Renal cortical epithelial cell (primary cell): ENCODE data around the gene SGK2. TPM values are rescaled to one million over a fixed set of nuclear protein-coding genes. Genes with fewer than 3 reads are reported as not detected.

Source experiments
- DNase-seq: peaks from one replicate; pipeline ENCODE4 v3.0.0-alpha.2; 2011; ENCODE audit warnings: low read depth
- total RNA-seq: library from RNA; depleted of rRNA; stranded (reverse); fragments of >200 nt; gene quantifications from 2 replicates; pipeline ENCODE4 v1.2.3, GENCODE V29; 2014

The SGK2 gene
- total RNA-seq, 1 donor from 2014 or later: 39.4 TPM

DNA sequence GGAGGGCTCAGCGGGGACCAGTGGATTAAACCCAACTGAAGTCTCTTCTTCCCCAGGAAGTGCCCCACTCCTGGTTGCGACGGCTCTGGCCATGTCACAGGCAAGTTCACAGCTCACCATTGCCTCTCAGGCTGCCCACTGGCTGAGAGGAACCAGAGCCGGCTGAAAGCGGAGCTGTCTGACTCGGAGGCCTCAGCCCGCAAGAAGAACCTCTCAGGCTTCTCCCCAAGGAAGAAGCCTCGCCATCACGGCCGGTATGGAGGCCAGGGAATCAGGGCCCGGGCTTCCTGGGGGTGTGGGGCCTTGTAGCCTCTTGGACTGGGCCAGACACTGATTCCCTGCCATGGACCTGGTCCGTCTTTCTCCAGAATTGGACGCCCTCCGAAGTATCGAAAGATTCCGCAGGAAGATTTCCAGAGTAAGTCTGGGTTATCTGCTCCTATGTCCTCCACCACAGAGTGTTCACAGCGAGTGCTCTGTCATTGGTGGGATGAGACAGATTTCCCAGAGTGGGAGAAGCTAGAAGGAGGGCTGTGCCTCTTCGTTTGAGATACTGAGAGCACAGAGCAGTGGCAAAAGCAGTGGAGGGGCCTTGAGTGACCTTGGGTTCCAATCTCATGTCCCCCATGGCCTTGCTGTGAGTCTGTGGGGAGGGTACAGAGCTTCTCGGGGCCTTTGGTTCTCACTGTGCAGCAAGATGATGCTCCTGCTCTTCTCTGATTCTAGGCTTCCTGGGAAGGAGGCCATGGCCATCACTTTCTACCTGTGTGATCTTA is 22.6 kb upstream of the SGK2 start:
- no peak for DNase-seq

DNA sequence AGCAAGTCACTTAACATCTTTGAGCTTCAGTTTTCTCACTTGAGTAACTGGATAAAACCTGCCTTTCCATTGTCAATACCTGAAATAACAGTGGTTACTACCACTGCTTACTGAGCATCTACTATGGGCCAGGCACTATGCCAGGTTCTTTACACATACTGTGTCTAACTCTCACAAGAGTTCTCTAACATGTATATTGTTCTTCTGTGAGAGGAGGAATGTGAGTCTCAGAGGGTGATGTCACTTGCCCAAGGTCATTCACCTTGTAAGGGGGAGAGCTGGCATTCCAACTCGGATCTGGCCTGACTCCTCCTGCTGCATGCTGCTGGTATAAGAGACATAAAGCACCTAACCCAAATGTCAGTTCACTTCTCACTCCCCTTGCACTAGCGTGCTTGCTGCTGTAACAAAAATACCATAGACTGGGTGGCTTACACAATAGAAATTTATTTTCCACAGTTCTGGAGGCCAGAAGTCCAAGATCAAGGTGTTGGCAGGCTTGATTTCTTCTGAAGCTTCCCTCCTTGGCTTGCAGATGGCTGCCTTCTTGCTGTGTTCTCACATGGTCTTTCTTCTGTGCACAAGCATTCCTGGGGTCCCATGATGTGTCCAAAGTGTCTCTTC is 21.9 kb upstream of the SGK2 start:
- DNase-seq: peak; percentile 57

DNA sequence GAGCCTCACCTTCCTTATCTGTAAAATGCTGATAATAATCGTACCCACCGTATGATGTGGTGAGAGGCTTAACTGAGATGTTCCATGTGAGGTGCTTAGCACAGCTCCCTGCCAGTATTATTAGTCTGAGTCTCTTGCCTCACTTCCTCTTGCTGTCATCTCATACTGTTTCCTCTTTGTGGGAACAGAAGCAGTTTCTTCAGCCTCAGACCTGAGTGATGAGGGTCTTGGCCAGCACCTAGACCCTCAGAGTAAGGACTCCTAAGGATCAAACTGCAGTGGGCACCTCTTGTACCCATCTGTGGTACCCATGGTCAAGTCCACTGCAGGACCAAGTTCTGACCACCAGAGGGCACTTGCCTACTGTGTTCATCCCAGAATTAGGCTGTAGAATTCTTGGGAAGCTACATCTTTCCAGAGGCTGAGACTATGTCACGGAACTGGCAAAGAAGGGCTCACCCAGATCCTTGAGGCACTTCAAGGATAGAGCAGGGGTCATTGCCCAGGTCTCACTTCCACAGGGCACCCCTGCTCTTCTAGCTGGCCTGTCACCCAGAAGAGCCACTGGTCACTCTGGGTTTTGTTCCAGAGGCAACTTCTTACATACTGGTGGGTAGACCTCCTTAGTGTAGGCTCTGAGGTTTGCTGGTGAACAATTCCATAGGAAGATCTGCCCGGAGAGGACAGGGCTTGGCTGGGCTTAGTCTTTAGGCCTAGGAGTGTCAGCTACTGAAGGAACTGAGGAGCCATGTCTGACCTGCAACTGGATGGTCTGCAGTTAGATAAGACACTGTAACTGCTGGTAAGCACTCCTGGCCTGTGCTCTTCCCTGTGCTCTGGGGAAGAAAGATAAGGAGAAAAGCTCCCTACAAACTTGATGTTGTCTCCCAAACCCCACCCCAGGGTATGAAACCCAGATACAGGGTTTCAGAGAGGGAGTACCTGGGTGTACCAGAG is 20.6 kb upstream of the SGK2 start:
- peak; percentile 59 for DNase-seq

DNA sequence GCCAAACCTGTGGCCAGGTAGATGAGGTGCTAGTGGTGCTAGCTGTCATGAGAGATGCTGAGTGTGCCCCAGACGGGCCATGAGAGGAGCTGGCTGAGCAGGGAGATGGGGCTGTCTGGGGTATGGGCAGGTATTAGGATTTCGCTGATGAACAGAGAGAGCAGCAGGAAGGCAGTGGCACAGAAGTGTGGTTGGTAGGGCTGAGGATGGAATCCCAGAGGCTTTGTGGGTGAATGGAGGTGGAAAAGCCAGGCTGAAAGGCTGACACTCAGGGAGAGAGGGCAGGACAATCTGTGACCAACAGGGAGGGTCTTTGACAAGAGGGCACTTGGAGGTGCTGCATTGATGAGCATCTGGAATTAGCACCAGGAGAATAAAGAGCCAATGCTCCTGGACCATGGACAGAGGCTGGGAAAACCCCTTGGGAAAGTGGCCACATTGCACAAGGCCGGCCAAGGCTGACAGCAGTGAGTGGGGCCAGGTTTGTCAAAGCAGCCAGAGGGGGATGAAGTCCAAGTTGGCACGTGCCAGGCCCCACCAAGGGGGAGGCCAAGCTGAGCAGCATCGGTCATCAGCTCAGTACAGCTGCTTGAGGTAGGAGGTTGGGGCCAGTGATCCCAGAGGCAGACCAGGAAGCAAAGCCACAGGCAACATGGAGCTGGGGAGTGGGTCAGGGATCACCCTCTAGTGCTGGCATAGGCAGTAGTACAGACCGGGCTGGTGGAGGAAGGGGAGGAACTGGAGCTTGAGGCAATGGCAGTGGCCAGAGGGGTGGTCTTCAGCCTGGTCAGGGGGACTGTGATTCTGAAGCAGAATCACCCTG is 19.7 kb upstream of the SGK2 start:
- DNase-seq: peak; percentile 46

DNA sequence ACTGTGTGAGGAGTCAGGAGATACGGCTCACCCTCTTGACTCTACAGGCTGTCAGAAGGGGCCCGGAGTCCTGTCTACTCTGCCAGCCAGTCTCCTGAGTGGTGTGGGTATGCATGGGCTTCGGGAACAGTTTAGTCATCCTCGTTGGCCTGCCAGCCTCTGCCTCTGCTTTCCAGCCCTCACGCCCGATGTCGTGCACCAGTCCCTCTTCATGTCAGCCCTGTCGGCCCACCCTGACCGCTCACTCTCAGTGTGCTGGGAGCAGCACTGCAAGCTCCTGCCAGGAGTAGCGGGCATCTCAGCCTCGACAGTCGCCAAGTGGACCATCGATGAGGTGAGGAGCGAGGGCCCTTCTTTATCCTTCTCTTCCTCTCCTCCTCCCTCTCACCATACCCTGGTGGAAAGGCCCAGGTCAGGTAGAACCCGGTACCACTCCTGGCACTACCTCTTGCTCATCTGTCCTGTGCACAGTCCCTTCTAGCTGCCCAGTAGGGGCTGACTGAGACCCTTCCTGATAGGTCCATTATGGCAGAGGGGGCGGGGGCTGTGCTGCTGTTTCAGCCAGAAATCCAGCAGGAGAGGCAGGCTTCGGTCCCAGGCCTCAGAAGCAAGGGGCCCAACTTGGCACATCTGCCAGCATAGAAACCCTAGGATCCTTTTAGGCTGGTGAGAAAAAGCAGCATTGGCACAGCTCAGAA is 18.7 kb upstream of the SGK2 start:
- DNase-seq: no peak

DNA sequence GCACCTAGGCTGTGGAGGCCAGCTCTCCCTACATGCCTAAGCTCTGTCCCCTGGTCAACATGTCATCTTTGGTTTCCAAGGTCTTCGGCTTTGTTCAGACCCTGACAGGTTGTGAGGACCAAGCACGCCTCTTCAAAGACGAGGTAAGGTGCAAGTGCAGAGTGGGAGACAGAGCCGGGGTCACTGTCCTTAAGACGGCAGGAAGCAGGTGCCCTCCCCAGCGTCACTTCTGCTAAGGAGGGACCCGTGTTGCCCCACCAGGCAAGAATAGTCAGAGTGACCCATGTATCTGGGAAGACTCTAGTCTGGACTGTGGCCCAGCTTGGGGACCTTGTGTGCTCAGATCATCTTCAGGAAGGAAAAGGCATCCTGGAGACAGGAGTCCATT is 18.2 kb upstream of the SGK2 start:
- DNase-seq: no peak

DNA sequence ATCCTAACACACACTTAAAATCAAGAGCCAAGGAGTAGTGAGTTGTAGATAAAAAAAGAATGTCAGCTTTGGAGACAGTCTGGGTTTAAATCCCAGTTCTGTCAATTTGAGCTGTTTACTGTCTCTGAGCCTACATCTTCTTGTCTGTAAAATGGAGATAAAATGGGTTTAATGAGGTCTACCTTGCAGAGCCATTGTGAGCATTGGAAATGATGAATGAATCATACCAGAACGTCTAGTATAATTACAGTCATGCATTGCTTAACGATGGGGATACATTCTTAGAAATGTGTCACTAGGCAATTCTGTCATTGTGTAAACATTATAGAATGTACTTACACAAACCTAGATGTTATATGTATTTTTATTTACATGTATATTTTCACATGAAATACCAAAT is 17.6 kb upstream of the SGK2 start:
- peak; percentile 54 for DNase-seq

DNA sequence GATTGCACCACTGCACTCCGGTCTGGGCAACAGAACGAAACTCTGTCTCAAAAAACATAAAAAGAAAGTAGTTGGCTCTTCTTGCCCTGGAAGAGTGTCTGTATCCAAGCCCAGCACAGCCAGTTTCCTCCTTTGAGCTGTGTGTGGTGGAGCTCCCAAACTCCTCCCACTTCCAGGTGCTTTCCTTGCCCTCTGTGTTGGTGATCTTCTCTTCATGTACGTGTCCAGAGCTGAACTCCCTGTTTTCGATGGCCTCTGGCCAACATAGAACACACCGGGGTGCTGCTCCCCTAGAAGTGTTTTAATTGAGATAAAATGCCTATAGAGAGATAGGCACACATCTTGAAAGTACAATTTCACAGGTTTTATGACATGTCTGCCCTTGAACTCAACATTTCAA is 16.7 kb upstream of the SGK2 start:
- DNase-seq: no peak

DNA sequence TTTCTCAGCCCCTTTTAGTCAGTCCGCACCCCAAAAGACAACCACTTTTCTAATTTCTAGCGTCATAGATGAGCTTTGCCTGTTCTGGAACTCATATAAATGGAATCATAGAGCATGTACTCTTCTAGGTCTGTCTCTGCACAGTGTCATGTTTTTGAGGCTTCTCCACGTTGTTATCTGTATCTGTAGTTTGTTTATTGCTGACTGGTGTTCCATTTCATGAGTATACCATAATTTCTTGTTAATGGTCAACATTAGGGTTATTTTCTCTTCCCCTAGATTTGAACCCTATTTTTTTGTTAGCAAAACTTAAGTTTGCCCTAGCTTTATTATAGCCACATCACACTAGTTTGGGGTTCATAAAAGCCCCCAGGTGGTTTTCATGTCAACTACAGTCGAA is 16.2 kb upstream of the SGK2 start:
- no peak for DNase-seq

DNA sequence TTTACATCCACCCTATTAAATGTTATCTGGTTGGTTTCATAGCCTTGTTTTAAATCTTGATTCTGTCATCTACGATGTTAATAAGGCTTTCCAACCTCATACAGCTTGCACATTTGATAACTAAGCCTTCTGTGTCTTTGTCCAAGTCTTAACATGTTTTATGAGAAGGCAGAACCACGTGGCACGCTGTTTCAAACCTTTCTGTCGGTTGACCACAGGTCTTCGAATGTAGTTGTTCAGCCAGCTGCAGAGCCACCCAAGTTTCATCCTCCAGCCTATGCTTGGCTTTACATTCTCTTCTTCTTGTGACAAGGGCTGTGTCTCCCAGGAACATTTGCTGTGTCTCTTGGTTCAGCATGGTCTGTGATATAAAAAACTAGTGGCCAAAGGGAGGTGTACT is 15.7 kb upstream of the SGK2 start:
- DNase-seq: no peak

DNA sequence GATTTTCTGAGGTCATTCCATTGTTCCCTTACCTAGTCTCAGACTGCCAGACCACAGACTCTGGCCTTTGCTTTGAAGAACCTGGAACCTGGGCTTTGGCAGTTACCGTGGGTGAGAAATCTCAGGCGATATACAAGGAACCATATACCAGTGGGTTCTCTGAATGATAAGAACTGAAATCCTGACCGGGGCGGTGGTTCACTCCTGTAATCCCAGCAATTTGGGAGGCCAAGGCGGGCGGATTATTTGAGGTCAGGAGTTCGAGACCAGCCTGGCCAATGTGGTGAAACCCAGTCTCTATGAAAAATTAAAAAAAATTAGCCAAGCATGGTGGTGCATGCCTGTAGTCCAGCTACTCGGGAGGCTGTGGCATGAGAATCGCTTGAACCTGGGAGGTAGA is 14.3 kb upstream of the SGK2 start:
- DNase-seq: no peak

DNA sequence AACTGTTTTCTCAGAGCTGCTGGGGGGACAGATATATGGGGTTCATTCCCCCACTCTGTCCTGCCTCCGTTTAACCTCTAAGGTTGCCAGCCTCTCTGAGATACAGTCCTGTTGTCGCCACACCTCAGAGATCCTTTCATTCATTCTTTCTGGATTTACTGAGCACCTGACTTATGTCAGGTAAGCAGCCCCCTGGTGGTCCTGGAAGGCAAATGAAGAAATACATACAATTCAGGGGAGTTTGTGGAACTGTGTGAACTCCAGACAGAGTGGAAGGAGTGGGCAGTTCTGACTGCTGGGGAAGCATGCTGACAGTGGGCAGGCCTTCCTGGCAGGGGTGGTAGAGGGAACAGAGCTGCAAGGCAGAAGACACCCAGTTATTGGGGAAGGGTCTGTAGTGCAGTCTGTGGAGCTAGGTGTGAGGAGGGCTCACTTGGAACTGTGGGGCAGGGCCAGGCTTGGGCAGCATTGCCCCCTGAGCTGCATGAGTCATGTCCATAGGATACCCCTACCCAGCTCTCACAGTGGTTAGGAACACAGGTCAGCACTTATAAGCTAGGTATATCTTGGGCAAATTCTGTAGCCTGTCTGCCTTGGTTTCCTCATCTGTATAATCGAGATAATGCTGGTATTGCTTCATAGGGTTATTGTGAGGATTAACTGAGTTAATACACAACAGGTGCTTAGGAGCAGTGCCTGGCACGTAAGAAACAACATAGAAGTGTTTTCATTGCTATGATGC is 12.8 kb upstream of the SGK2 start:
- no peak for DNase-seq

DNA sequence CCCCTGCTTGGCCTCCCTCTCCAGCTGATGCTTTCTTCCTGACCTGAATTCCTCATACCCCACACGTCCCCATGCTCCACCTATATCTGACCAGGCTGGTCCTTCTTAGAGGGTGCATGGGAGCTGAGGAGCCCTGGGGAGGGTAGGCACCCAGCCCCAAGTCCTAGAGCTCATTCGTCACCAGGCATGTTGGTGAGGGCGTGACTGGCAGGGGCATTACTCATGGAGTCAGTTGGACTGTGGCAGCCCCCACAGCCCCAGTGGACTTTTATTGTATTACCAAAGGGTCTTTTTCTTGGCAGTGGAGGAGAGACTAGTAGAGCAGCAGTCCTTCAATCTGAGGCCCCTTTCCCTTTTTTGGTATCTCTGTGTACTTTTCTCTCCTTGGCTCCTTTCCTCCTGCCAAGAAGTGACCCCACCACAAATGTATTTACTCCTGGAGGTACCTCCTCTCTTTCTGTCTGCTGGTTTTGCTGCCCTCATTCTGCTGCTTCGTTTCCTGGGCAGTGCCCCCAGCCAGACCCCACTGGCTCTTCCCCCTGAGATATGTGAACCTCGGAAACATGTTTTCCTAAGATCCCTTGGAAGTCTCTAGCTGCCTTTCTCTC is 10.4 kb upstream of the SGK2 start:
- DNase-seq: no peak

DNA sequence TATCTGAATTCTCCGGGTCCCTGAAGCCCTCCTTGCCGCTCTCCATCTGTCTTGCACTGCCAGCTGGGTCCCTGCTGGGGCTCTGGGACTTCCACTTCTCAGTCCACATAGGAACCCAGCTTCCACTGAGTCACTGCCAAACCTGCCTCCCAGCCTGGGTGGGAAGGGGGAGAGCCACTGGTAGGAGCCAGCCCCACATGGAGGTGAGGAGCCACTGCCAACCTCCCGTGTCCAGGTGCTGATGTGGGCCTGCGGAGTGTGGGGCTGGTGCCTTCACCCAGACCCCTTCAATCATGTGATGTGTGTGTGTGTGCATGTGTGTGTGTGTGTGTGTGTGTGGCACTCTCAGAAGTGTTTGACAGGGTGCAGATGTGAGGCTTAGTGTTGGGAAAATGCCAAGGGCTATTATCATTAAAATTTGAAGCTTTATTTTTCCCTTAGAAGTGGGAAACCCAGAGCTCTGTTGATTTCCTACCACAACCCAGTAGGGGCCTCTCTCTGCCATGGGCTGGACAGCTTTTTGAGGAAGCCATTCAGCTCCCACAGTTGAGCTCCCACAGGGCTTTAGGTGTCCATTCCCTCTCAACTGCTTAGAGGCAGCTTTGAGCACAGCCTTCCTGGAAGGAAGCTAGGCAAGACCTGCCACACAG is 9.3 kb upstream of the SGK2 start:
- no peak for DNase-seq

DNA sequence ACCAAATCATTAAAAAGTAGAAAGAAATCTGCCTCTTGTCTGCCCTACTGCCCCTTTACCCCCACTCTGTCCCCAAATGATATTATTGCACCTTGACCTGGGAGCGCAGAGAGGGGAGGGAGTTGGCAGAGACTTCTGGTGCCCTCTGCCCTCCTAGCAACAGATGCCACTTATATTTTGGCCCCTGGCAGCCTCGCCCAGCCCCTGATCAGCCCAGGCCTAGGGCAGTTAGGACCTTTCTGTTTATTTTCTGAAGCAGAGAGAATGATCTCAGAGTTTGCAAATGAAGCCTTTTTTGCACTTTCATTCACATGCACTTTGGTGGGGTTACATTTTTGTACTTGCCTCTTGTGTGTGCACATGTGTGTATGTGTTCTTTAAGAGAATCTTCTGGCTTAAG is 8.4 kb upstream of the SGK2 start:
- no peak for DNase-seq

DNA sequence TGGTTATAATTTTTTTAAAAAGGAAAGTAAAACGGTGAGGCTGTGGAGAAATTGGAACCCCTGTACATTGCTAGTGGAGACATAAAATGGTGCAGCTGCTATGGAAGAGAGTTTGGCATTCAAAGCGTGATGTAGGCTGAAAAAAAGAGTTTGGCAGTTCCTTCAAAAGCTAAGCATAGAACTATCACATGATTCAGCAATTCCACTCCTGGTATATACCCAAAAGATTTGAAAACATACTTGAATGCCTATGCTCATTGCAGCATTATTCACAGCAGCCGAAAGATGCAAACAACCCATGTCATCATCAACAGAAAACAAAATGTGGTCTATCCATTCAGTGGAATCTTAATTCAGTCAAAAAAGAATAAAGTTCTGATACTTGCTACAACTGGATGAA is 4.5 kb upstream of the SGK2 start:
- no peak for DNase-seq

DNA sequence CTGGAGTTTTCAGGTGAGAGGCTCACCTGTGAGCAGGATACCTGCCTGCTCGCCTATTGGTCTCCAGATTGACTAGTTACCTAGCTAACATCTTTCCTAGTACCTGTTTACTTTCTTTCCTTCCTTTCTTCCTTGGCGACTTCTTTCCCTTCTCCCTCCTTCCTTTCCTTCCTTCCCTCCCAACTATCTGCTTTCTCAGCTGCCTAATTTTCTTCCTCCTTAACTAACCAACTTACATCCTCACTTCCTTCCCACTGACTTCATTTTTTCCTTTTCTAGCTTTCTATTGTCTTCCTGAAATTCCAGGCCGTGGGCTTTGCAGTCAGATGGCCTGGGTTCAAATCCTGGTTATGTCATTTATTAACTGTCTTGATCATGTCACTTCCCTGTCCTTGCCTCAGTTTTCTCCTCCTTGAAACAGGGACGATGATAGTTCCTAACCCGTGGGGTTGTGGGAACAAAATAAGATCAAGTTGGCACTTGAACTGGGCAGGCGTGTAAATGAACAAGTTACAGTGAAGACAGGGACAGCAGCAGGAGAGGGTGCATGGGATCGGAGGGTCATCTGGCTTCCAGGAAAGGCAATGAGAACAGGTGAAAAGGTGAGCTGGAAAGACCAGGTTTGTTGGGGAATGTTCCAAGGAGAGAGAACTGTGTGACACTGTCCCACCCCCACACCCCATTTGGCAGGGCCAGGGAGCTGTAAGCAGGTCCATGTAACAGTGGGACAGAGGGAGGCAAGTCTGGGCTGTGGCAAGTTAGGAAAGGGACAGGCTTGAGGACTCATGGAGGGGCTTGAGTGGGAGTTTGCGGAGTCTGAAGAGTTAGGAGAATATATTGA is 540 bp downstream of the SGK2 start:
- no peak for DNase-seq

DNA sequence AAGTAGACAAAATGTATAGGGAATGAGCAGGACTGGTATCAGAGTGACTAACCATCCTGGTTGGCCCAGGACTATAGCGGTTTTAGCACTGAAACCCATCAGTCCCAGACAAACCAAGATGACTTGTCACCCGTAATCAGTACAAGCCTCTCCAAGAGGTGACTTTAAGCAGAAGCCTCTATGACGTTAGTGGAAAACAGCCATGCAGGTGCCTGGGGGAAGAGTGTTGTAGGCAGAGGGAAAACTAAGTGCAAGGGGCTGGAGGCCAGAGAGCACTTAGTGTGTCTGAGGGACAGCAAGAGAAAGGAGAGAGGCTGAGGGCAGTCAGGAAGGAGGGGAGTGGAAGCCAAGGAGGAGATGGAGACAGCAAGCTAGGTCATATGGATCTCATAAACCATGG is 2.1 kb downstream of the SGK2 start:
- no peak for DNase-seq

DNA sequence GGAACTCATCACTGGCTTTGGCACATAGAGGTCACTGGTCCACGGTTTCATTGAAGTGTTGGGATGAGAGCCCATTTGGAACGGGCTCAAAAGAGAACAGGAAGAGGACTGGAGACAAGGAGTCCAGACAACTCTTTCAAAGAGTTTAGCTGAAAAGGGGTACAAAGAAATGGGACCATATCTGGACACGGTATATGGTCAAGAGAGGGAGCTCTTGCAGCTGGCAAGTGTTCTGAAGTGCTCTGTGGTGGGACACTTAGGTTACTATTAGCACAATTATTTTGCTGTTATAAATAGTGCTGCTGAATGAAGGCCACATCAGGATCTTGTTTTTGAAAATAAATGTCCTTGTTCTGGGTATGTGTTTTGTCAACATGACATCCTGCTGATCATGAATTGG is 4.6 kb downstream of the SGK2 start:
- DNase-seq: no peak
